Caco-2 (cell line): ENCODE measurements around the gene COX14. TPM values are rescaled to one million over a fixed set of nuclear protein-coding genes. Genes with fewer than 3 reads are reported as not detected.

Source experiments
- BruUV-seq: library from RNA; stranded (reverse); fragments of 400-500 nt; replicated peaks from 2 replicates; lab custom pipeline; 2021; lab: Mats Ljungman, UMichigan
- CTCF ChIA-PET: fragments of 300-600 bp; sonication (Branson Sonifier 250); formaldehyde crosslinking; loops from one replicate; lab custom pipeline; 2022; ENCODE audit warnings: antibody characterized with exemption; lab: Charles Lee
- POLR2A ChIA-PET: fragments of 300-600 bp; sonication (Branson Sonifier 250); formaldehyde crosslinking; loops from one replicate; lab custom pipeline; 2022; ENCODE audit warnings: antibody characterized with exemption; lab: Charles Lee
- DNase-seq, 2 experiments: peaks; one replicate each; pipeline versions ENCODE4 v3.0.0 to v3.0.0-alpha.2; 2020 to 2022
- H3K27me3 ChIP-seq: replicated peaks from 2 replicates; pipeline ENCODE4 v1.6.0; 2011; ENCODE audit warnings: low read length; ENCODE audit not compliant: control insufficient read depth, insufficient read depth
- H3K36me3 ChIP-seq: 2 replicates; pipeline ENCODE4 v1.5.1; 2011; ENCODE audit warnings: low read length; ENCODE audit not compliant: control insufficient read depth, insufficient read depth
- H3K4me1 ChIP-seq: fragments of 250-450 bp; sonication (Bioruptor Pico); 2 replicates; pipeline ENCODE4 v1.5.1; 2020; ENCODE audit warnings: mild to moderate bottlenecking
- H3K4me3 ChIP-seq: 2 replicates; pipeline ENCODE4 v1.5.1; 2011; ENCODE audit warnings: low read depth, mild to moderate bottlenecking, control low read depth, low read length
- H3K9me3 ChIP-seq: fragments of 250-450 bp; sonication (Bioruptor Pico); 2 replicates; pipeline ENCODE4 v1.5.1; 2020; ENCODE audit warnings: mild to moderate bottlenecking, moderate library complexity
- H3K27ac Mint-ChIP-seq: one replicate; pipeline ENCODE4 v1.8.0; 2022; ENCODE audit warnings: mixed read lengths; ENCODE audit not compliant: unreplicated experiment
- H3K27me3 Mint-ChIP-seq: one replicate; pipeline ENCODE4 v1.8.0; 2022; ENCODE audit warnings: mixed read lengths; ENCODE audit not compliant: insufficient read depth, unreplicated experiment
- H3K36me3 Mint-ChIP-seq: one replicate; pipeline ENCODE4 v1.8.0; 2022; ENCODE audit warnings: mild to moderate bottlenecking, mixed read lengths; ENCODE audit not compliant: insufficient read depth, unreplicated experiment
- H3K4me1 Mint-ChIP-seq: one replicate; pipeline ENCODE4 v1.8.0; 2022; ENCODE audit warnings: low read depth, mixed read lengths; ENCODE audit not compliant: unreplicated experiment
- H3K4me3 Mint-ChIP-seq: one replicate; pipeline ENCODE4 v1.8.0; 2022; ENCODE audit warnings: mild to moderate bottlenecking, moderate library complexity, mixed read lengths; ENCODE audit not compliant: unreplicated experiment
- H3K9me3 Mint-ChIP-seq: one replicate; pipeline ENCODE4 v1.8.0; 2022; ENCODE audit warnings: mixed read lengths; ENCODE audit not compliant: unreplicated experiment
- intact Hi-C: fragments of 100-400 bp; cut with micrococcal nuclease; formaldehyde crosslinking; loops from one replicate; pipeline ENCODE4 v1.10.0; 2022; ENCODE audit not compliant: unreplicated experiment
- total RNA-seq: library from RNA; stranded (reverse); gene quantifications from 2 replicates; pipeline ENCODE4 v1.2.3, GENCODE V29; 2022
- TF ChIP-seq, protein P1 (sequence below), 2 experiments: fragments of 200-600 bp in 1 of 2; IDR thresholded peaks; 1 replicate in 1 of 2; 2 replicates in 1 of 2; pipeline versions ENCODE4 v1.5.1 to v1.8.0; 2011 to 2022; ENCODE audit warnings: antibody characterized with exemption in 1 of 2, control low read depth in 1 of 2, inconsistent platforms in 1 of 2, low read depth in 1 of 2, low read length in 1 of 2, mild to moderate bottlenecking in 1 of 2, moderate library complexity in 1 of 2; ENCODE audit not compliant: insufficient read depth in 1 of 2, severe bottlenecking in 1 of 2, unreplicated experiment in 1 of 2

Gene COX14
- total RNA-seq, 1 experiment from 2014 or later: 86.3 TPM

DNA sequence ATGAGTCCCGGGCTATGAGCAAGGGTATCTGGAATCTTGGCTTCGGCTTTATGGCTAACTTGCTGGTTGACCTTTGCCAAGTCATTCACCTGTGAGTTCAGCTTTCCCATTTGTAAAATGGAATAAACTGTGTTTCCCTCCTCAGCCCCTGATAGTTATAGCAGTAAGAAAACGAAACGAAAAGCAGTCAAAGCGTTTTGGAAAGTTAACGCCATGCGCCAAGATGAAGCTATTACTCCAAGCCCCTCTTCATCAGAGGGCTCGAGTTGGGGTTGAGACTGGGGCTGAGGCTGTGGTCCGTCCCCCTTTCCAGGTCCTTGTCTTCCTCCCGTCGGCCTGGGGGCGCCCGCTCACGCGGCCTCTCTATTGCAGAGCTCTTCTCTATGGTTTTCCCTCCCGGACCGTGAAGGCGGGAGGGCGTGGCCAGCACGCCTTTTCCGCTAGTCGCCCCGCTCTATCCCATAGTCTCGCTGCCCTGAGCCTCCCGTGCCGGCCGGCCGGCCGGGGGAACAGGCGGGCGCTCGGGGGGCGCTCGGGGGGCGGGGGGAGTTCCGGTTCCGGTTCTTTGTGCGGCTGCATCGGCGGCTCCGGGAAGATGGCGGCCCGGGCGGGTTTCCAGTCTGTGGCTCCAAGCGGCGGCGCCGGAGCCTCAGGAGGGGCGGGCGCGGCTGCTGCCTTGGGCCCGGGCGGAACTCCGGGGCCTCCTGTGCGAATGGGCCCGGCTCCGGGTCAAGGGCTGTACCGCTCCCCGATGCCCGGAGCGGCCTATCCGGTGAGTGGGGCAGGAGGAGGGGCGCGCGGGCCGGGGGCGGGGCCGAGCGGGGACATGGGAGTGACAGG lies 27.0 kb upstream of the COX14 start, which contains the start of gene SMARCD1:
Gene SMARCD1 (plus strand): TSS at position 568 of the 840 bp plus-strand sequence. CDS start 28 bp downstream, at position 596.
- Histone ChIP-seq H3K4me1 (peaks cover 44% of the 10 kb centered on the region), H3K27me3 (no peaks in the 10 kb centered on the region), H3K36me3 (peaks cover 14% of the 10 kb centered on the region), H3K9me3 (no peaks in the 10 kb centered on the region), H3K4me3 (peak within 1 kb of the TSS; percentile 72)
- no peaks in the 10 kb centered on the region for H3K9me3 Mint-ChIP-seq
- peak; percentile 97 for DNase-seq
- peaks cover 46% of the 10 kb centered on the region for H3K36me3 Mint-ChIP-seq
- CTCF ChIA-PET: interaction anchor here (0.6 to 2.2 kb wide), 30 partner anchors 9 to 1966 kb away, joined by 3 to 105 read pairs (median 4); partner anchors contain the start of genes CERS5, COX14 and GPD1
- POLR2A ChIA-PET: interaction anchor here (0.5 to 2.3 kb wide), 24 partner anchors 10 to 645 kb away, joined by 3 to 30 read pairs (median 4); partner anchors contain the start of genes BCDIN3D, CERS5, COX14 and NCKAP5L
- peak within 1 kb of the TSS; percentile 83 for H3K4me3 Mint-ChIP-seq
- H3K27me3 Mint-ChIP-seq: no peaks in the 10 kb centered on the region
- TSS peak; percentile 92 for BruUV-seq
- intact Hi-C loops: loop anchor here (1.0 kb wide), 3 partner anchors 10 to 82 kb away; partner anchors contain the start of genes CERS5 and COX14
- peak within 1 kb of the TSS; percentile 79 for H3K27ac Mint-ChIP-seq
- TF ChIP-seq, protein P1, sequence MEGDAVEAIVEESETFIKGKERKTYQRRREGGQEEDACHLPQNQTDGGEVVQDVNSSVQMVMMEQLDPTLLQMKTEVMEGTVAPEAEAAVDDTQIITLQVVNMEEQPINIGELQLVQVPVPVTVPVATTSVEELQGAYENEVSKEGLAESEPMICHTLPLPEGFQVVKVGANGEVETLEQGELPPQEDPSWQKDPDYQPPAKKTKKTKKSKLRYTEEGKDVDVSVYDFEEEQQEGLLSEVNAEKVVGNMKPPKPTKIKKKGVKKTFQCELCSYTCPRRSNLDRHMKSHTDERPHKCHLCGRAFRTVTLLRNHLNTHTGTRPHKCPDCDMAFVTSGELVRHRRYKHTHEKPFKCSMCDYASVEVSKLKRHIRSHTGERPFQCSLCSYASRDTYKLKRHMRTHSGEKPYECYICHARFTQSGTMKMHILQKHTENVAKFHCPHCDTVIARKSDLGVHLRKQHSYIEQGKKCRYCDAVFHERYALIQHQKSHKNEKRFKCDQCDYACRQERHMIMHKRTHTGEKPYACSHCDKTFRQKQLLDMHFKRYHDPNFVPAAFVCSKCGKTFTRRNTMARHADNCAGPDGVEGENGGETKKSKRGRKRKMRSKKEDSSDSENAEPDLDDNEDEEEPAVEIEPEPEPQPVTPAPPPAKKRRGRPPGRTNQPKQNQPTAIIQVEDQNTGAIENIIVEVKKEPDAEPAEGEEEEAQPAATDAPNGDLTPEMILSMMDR (IDR thresholded peaks at IDR 0.05; ENCODE audit: insufficient read depth in 1 of 2, low read depth in 1 of 2, low read length in 1 of 2, severe bottlenecking in 1 of 2, unreplicated experiment in 1 of 2): peak; percentile 12 to 87
- peaks cover 37% of the 10 kb centered on the region for H3K4me1 Mint-ChIP-seq

DNA sequence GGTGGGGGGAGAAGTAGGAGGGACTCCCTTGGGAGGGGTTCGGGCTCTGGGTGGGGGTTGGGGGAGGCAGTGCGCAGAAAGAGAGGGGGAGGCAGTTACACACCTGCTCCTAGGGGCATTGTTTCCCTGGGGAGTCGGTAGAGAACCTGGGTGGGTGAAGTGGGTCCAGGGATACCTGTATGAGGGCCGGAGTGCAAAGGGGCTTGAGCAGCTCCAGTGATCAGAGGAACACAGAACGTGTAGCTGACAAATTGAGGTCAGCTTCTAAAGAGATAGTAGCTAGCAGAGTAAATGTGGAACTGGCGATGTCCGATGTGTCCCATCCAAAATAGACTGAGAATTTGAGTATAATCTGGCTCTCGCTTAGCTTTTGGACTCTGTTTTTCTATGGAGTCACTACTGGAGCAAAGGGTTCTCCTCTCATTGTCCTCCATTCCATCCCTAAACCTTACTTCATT lies 26.4 kb upstream of the COX14 start:
- POLR2A ChIA-PET: interaction anchor here (0.6 to 2.3 kb wide), 11 partner anchors 10 to 344 kb away, joined by 3 to 30 read pairs (median 4); partner anchors contain the start of genes CERS5, COX14, RACGAP1 and TMBIM6
- Histone ChIP-seq H3K4me3 (peak overlapping the region; percentile 72), H3K4me1 (peaks cover 43% of the 10 kb centered on the region), H3K9me3 (no peaks in the 10 kb centered on the region), H3K27me3 (no peaks in the 10 kb centered on the region), H3K36me3 (peaks cover 16% of the 10 kb centered on the region)
- H3K36me3 Mint-ChIP-seq: peaks cover 51% of the 10 kb centered on the region
- peak overlapping the region; percentile 79 for H3K27ac Mint-ChIP-seq
- intact Hi-C loops: loop anchor here (1.0 kb wide), 3 partner anchors 10 to 82 kb away; partner anchors contain the start of genes CERS5 and COX14
- TF ChIP-seq, protein P1 (IDR thresholded peaks at IDR 0.05; ENCODE audit: insufficient read depth in 1 of 2, low read depth in 1 of 2, low read length in 1 of 2, severe bottlenecking in 1 of 2, unreplicated experiment in 1 of 2): no peak
- no TSS peak for BruUV-seq
- H3K4me3 Mint-ChIP-seq: peak overlapping the region; percentile 83
- no peaks in the 10 kb centered on the region for H3K27me3 Mint-ChIP-seq
- no peaks in the 10 kb centered on the region for H3K9me3 Mint-ChIP-seq
- CTCF ChIA-PET: interaction anchor here (0.6 to 2.2 kb wide), 16 partner anchors 9 to 788 kb away, joined by 3 to 105 read pairs (median 5); partner anchors contain the start of gene COX14
- DNase-seq: no peak
- H3K4me1 Mint-ChIP-seq: peaks cover 37% of the 10 kb centered on the region

DNA sequence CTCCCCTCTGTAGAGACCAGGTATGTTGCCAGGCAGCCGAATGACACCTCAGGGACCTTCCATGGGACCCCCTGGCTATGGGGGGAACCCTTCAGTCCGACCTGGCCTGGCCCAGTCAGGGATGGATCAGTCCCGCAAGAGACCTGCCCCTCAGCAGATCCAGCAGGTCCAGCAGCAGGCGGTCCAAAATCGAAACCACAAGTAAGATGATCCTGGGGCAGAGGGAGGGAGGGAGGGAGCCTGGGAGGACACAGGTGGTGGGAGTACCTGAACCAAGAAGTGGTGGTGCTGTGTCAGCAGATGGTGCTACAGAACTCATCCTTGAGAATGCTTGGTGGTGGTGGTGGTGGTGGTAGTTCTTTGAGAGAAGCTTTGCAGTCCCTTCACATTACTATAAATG lies 25.9 kb upstream of the COX14 start:
- Histone ChIP-seq H3K27me3 (no peaks in the 10 kb centered on the region), H3K9me3 (no peaks in the 10 kb centered on the region), H3K36me3 (peaks cover 16% of the 10 kb centered on the region), H3K4me3 (peak overlapping the region; percentile 72), H3K4me1 (peaks cover 37% of the 10 kb centered on the region)
- no TSS peak for BruUV-seq
- intact Hi-C loops: no loop called here
- peaks cover 37% of the 10 kb centered on the region for H3K4me1 Mint-ChIP-seq
- no peaks in the 10 kb centered on the region for H3K9me3 Mint-ChIP-seq
- peak overlapping the region; percentile 83 for H3K4me3 Mint-ChIP-seq
- H3K27ac Mint-ChIP-seq: peak overlapping the region; percentile 79
- peaks cover 55% of the 10 kb centered on the region for H3K36me3 Mint-ChIP-seq
- ChIA-PET CTCF (interaction anchor here (1.9 to 2.2 kb wide), 3 partner anchors 15 to 96 kb away, joined by 7 to 105 read pairs (median 11); partner anchors contain the start of gene COX14), POLR2A (interaction anchor here (1.9 to 2.3 kb wide), 2 partner anchors 26 to 81 kb away, joined by 24 to 30 read pairs; partner anchors contain the start of genes CERS5 and COX14)
- no peak for DNase-seq
- TF ChIP-seq, protein P1 (IDR thresholded peaks at IDR 0.05; ENCODE audit: insufficient read depth in 1 of 2, low read depth in 1 of 2, low read length in 1 of 2, severe bottlenecking in 1 of 2, unreplicated experiment in 1 of 2): no peak
- H3K27me3 Mint-ChIP-seq: no peaks in the 10 kb centered on the region
